GM19351 (cell line): ENCODE data around the gene GDF11.

Experiments
- ATAC-seq: cut with Tn5 transposase; IDR thresholded peaks from one replicate; pipeline ENCODE4 v1.9.1; 2021; ENCODE audit warnings: mild to moderate bottlenecking, moderate library complexity; ENCODE audit not compliant: unreplicated experiment

Gene GDF11

DNA sequence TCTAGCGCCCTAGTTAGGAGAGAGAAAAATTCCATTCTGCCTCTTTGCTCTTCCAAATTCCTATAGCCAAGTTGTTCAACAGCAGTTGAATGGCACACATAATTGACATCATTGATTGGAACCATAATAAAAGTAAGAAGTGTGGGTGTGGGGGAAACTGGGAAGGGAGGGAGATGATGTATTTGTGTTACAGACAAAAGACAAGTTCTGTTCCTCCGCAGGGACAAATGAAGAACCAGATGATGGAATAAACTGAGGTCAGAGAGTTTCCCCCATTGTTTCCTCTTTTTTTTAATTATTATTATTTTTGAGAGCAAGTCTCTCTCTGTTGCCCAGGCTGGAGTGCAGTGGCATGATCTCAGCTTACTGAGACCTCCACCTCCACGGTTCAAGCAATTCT, 34.9 kb downstream of the GDF11 start:
- no peak for ATAC-seq

GRCh38 chr12:55780685-55781084, 37.8 kb downstream of the GDF11 start:
- ATAC-seq: no peak

- ATAC-seq: no peak
Observed at GRCh38 chr12:55788546-55788945, 45.6 kb downstream of the GDF11 start.

GRCh38 chr12:55789171-55789570, 46.2 kb downstream of the GDF11 start:
- ATAC-seq: no peak

- no peak for ATAC-seq
Observed at GRCh38 chr12:55789893-55790292, 47.0 kb downstream of the GDF11 start.

GRCh38 chr12:55795950-55796349, 53.0 kb downstream of the GDF11 start:
- no peak for ATAC-seq

DNA sequence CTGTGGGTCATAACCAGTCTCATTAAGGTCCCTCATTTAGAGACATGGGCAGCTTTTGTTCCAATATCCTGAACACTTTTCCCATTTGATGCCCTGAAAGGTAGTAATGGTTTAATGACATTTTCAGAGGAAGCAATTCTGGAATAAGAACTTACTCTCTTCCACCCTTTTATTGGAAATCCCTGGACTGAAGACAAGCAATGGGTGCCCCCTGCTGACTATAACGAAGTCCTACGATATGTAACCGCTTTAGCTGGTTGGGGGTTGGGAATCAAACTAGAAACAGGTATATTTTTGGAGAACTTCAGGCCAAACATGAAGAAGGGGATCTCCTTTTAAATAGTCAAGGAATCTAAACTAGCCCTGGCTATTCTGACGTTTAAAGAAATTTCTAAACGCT, 54.1 kb downstream of the GDF11 start:
- no peak for ATAC-seq

GRCh38 chr12:55797550-55797949, 54.6 kb downstream of the GDF11 start:
- ATAC-seq: no peak
